Transverse colon (tissue), 4 donors: ENCODE data around the gene RAB3IL1. TPM values are rescaled to one million over a fixed set of nuclear protein-coding genes. Genes with fewer than 3 reads are reported as not detected.

Experiments
- DNase-seq: peaks from one replicate; pipeline ENCODE4 v3.0.0-alpha.2; 2019
- H3K27ac ChIP-seq, 4 donors: fragments of 200-600 bp; sonication (generic); 2 replicates each; pipeline ENCODE4 v1.5.1; 2016 to 2018; ENCODE audit warnings: inconsistent platforms in 4 of 4
- H3K27me3 ChIP-seq: fragments of 200-600 bp; sonication (generic); 2 replicates; pipeline ENCODE4 v1.5.1; 2017; ENCODE audit warnings: inconsistent platforms
- H3K36me3 ChIP-seq, 4 donors: fragments of 200-600 bp; sonication (generic); 2 replicates each; pipeline ENCODE4 v1.5.1; 2017 to 2019; ENCODE audit warnings: inconsistent platforms in 4 of 4
- H3K4me1 ChIP-seq, 4 donors: fragments of 200-600 bp; sonication (generic); 2 replicates each; pipeline ENCODE4 v1.5.1; 2017 to 2020; ENCODE audit warnings: inconsistent platforms in 4 of 4
- H3K4me3 ChIP-seq, 4 donors: fragments of 200-600 bp; sonication (generic); 1 replicate in 1 of 4; 2 replicates in 3 of 4; pipeline versions ENCODE4 v1.5.1 to v1.6.1; 2017 to 2019; ENCODE audit warnings: inconsistent platforms in 4 of 4
- H3K9me3 ChIP-seq, 2 donors: fragments of 200-600 bp; sonication (generic); 2 replicates each; pipeline ENCODE4 v1.5.1; 2017 to 2019; ENCODE audit warnings: inconsistent platforms in 2 of 2
- CTCF ChIP-seq, 5 experiments: fragments of 200-600 bp in 3 of 5; fragments of 450-650 bp in 2 of 5; sonication (generic) in 3 of 5; IDR thresholded peaks; 1 replicate in 2 of 5; 2 replicates in 3 of 5; pipeline ENCODE4 v1.5.1; 2016 to 2017; ENCODE audit warnings: antibody characterized with exemption in 5 of 5, inconsistent platforms in 3 of 5, mild to moderate bottlenecking in 2 of 5, moderate library complexity in 1 of 5
- EP300 ChIP-seq: sonication (generic); formaldehyde crosslinking; IDR thresholded peaks from one replicate; pipeline ENCODE4 v1.6.1; 2017; ENCODE audit warnings: antibody characterized with exemption, low read depth
- POLR2A ChIP-seq: fragments of 450-650 bp; IDR thresholded peaks from one replicate; pipeline ENCODE4 v1.6.1; 2016; ENCODE audit warnings: antibody characterized with exemption, mild to moderate bottlenecking, moderate library complexity
- POLR2AphosphoS5 ChIP-seq, 3 donors: sonication (generic); formaldehyde crosslinking; IDR thresholded peaks; one replicate each; pipeline ENCODE4 v1.6.1; 2016; ENCODE audit warnings: antibody characterized with exemption in 3 of 3
- WGBS, 2 donors: methylation state at CpG; one replicate each; pipeline ENCODE4 v1.1.5; 2018; ENCODE audit warnings: low coverage in 1 of 2; 5-methylcytosine and 5-hydroxymethylcytosine counted together
- in situ Hi-C, 4 donors: fragments of 200-750 bp; cut with MboI; loops; one replicate each; pipeline versions ENCODE4 v1.15.0 to v1.15.1; 2017; ENCODE audit warnings: low sequenced_read_pairs in 3 of 4, low pct_ligation_motif_present in 1 of 4, low pct_unique_long_range_greater_than_20kb in 1 of 4
- intact Hi-C: fragments of 100-400 bp; cut with DNase I; formaldehyde crosslinking; loops from one replicate; pipeline ENCODE4 v1.15.1; 2023; ENCODE audit warnings: low total_unique reads
- total RNA-seq, 4 donors: library from RNA; depleted of rRNA; stranded (reverse); fragments of >200 nt; gene quantifications; one replicate each; pipeline ENCODE4 v1.1.0, GENCODE V29; 2016

RAB3IL1 gene
- total RNA-seq, 4 donors from 2014 or later: 1.2 to 7.6 (median 5.9) TPM

- TF ChIP-seq POLR2A: no peak
- no peak for TF ChIP-seq POLR2AphosphoS5 (IDR thresholded peaks at IDR 0.05)
- no peak for TF ChIP-seq CTCF (IDR thresholded peaks at IDR 0.05)
- no peak for TF ChIP-seq EP300
- no peak for DNase-seq
- H3K4me1 ChIP-seq: no peaks in the 10 kb centered on the region
- WGBS, 2 donors: 87 to 100% methylated on average over 1 to 20 of the region's 20 CpGs
- H3K9me3 ChIP-seq: no peaks in the 10 kb centered on the region
- in situ Hi-C loops (loop anchor here in 2 of 4 donors (25.0 kb wide), 1 partner anchor 447 kb away; no protein-coding TSS in a partner anchor), intact Hi-C loops (no loop called here)
- H3K27ac ChIP-seq: no peak overlapping the region
- no peak overlapping the region for H3K4me3 ChIP-seq
- no peaks in the 10 kb centered on the region for H3K36me3 ChIP-seq
- H3K27me3 ChIP-seq: peaks cover 2% of the 10 kb centered on the region
Measured at GRCh38 chr11:61864814-61865775, 52.3 kb downstream of the RAB3IL1 start.

- Histone ChIP-seq H3K36me3 (no peaks in the 10 kb centered on the region), H3K9me3 (no peaks in the 10 kb centered on the region), H3K4me1 (no peaks in the 10 kb centered on the region), H3K27ac (no peak overlapping the region), H3K4me3 (no peak overlapping the region), H3K27me3 (no peaks in the 10 kb centered on the region)
- no peak for DNase-seq
- no peak for TF ChIP-seq CTCF (IDR thresholded peaks at IDR 0.05)
- TF ChIP-seq POLR2AphosphoS5 (IDR thresholded peaks at IDR 0.05): no peak
- TF ChIP-seq EP300: no peak
- TF ChIP-seq POLR2A: no peak
- in situ Hi-C loops: loop anchor here in 2 of 4 donors (25.0 kb wide), 1 partner anchor 449 kb away; no protein-coding TSS in a partner anchor
- intact Hi-C loops: no loop called here
- WGBS, 2 donors: 90% methylated on average over 13 of the region's 13 CpGs; no CpG with 5 or more reads in 1 of the 2 donors
Measured at GRCh38 chr11:61863548-61864081, 53.8 kb downstream of the RAB3IL1 start.

GRCh38 chr11:61862714-61863547 is 54.4 kb downstream of the RAB3IL1 start:
- WGBS, 2 donors: 80 to 89% methylated on average over 5 to 18 of the region's 18 CpGs
- DNase-seq: no peak
- intact Hi-C loops: no loop called here
- no peaks in the 10 kb centered on the region for H3K36me3 ChIP-seq
- H3K4me3 ChIP-seq: no peak overlapping the region
- H3K9me3 ChIP-seq: no peaks in the 10 kb centered on the region
- no peaks in the 10 kb centered on the region for H3K4me1 ChIP-seq
- in situ Hi-C loops: loop anchor here in 2 of 4 donors (25.0 kb wide), 1 partner anchor 449 kb away; no protein-coding TSS in a partner anchor
- no peaks in the 10 kb centered on the region for H3K27me3 ChIP-seq
- H3K27ac ChIP-seq: no peak overlapping the region
- TF ChIP-seq CTCF (IDR thresholded peaks at IDR 0.05) (no peak), POLR2A (no peak), EP300 (no peak), POLR2AphosphoS5 (IDR thresholded peaks at IDR 0.05) (no peak)
